GM10847 (cell line): ENCODE measurements around the gene LCP2.

ENCODE experiments used
- POLR2A ChIP-seq: IDR thresholded peaks from 2 replicates; pipeline ENCODE4 v1.6.1; 2011; ENCODE audit not compliant: insufficient read length; ENCODE audit errors: extremely low read depth

LCP2 gene

GRCh38 chr5:170297589-170298462 is at the start of gene LCP2:
Gene LCP2 (minus strand): TSS chr5:170297777. CDS start chr5:170297611, 166 bp downstream.
- TF ChIP-seq POLR2A: no peak

DNA sequence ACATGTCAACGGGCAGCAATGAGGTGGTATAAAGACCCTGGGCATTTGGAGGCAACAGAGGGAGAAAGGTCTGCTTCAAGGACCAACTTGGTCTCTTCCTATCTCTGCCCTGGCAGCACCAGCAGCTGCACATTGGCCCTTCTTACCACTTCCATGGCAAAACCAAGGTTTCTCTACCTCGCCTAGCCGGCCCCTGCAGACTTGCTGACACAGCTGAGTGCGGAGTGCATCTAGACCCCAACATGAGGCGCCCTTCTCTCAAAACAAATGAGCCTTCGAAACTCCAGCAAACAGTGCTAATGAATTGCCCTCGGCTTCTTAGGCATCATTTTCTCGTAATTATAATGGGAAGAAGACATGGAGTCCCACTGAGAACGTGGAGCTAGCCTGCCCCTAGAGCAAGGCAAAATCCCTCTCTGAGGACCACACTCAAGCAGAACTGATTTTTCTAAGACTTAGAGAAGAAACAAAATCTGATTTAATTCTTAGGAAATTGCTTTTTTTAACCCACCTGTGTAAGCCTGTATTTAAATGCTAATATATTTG is 49.5 kb upstream of the LCP2 start:
- TF ChIP-seq POLR2A: no peak

DNA sequence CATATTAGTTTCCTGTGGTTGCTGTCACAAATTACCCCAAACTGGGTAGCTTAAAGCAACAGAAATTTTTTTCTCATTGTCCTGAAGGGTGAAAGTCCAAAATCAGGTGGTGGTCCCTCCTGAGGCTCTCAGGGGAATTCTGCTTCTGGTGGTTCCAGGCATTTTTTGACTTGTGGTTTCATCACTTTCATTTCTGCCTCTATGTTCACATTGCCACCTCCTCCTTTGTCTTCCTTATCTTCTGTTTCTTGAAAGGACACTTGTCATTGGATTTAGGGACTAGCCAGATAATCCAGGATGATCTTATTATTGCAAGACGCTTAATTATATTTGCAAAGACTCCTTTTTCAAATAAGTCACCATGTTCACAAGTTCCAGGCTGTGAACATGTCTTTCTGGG is 48.4 kb upstream of the LCP2 start:
- no peak for TF ChIP-seq POLR2A

DNA sequence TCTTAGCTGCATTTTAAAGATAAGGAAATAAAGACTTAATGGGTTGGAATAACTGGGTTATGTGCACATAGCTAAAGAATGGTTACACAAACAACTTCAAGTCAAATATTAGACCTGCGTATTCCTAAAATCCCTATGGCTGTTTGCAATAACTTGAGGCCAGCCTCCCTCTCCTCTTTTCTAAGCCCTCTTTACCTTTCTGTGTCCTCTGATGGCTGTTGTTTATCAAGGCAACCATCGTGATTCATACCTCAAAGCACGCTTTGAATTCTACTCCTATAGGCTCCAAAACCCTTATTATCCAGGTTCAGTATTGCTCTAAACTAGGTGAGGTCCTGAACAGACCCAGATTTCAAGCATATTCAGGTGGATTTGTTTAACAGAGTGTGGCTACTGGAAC is 45.6 kb upstream of the LCP2 start:
- TF ChIP-seq POLR2A: no peak

- TF ChIP-seq POLR2A: no peak
Measured at GRCh38 chr5:170342153-170342725, 44.7 kb upstream of the LCP2 start.

DNA sequence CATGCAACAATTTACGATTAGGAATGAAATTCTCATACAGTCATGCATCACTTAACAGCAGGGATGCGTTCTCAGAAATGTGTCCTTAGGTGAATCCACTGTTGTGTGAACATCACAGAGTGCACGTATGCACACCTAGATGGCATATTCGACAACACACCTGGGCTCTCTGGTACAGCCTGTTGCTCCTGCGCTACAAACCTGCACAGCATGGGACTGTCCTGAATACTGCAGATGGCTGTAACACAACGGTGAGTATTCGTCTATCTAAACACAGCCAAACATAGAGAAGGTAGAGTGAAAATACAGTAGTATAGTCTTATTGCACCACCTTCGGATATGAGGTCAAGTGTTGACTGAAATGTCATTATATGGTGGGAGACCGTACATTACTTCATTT is 44.0 kb upstream of the LCP2 start:
- no peak for TF ChIP-seq POLR2A

DNA sequence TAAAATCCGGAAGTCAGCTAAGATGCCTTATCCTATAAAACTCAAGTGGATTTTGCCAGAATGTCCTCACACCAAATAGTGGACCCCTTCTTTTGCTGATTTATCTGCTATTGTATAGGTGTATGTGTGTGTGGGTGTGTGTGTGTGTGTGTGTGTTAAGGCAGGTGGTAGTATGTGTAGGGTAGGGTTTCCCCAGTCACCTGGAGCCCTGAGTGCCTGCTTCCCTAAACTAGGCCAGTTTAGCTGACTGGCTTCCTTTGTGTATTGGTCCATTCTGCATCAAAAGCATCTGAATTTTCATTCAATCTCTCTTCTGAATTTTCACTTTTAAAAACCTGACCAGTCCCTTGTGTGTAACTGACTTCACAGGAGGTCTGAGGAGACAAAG is 42.2 kb upstream of the LCP2 start:
- no peak for TF ChIP-seq POLR2A

DNA sequence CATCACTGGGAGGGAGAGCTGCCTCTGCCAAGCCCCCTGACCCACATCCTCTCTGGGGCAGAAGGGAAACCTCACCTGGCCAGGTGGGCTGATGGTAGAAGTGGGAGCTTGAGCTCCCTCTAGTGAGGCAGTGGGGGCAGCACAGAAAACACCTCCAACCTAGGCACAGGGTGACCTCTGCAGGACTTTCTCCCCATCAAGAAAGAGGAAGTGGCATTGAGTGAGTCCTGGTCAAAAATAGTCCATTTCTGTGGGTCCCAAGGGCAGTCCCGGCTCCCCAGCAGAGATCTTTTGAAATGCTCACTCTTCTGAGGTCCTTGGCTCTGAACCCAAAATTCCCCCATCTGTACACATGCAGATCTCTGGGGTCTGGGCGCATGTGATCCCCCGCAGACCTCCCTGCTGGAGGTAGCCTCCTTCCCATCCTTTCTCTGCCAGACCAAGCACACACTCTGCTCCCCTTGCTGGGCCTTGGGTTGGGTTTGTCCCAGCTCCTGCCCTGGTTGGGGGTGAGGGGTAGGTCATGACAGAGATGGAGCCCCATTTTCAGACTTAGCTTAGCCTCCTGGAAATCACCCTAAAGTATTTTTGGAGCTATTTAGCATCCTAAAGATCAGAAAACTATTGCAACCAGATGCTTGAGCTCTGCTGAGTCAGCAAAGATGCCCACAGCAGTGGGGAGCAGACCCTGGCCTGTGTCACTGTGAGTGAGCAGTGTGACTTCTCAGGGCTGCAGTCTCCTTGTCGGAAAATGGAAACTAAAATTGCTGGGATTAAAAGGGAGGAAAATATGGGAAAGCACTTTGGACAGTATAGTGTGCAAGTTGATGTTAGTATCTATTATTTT is 41.6 kb upstream of the LCP2 start:
- no peak for TF ChIP-seq POLR2A

DNA sequence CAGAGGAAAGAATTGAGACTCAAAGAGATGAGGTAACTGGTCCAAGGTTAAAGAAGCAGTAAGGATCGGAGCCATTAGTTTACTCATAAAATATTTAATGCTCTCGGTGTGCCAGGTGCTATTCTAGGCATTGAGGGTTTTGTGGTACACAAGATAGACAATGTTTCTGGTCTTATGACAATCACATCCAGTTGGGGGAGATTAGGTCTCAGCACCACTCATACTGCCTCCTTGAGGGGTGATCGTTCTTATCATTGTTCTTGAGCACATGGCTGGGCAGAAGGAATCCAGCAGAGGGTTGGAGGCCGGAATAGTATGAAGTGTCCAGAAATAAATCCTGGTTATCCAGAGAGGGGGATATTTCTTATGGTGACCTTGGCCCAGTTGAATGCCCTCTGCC is 40.7 kb upstream of the LCP2 start:
- TF ChIP-seq POLR2A: no peak

- no peak for TF ChIP-seq POLR2A
Measured at GRCh38 chr5:170337045-170337733, 39.6 kb upstream of the LCP2 start.

GRCh38 chr5:170336065-170336464 is 38.5 kb upstream of the LCP2 start:
- TF ChIP-seq POLR2A: no peak

DNA sequence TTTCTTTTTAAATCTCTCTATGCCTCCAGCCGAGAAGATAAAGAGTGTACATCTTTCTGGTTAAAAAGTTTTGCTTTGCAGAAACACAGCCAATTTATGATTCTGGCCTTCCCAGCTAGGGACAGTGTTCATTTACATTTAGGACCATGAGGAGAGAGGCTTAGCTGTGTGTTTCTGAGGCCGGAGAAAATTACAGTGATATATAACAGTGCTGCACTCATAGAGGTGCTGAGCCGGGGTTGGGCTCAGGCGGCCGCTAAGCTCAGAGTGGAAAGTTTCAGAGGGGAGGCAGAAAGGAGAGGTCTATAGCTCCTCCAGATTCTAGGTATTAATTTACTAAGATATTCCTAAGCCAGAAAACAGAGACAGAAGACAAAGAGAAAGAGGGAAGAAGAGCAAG is 37.0 kb upstream of the LCP2 start:
- no peak for TF ChIP-seq POLR2A

GRCh38 chr5:170333161-170333910 is 35.8 kb upstream of the LCP2 start:
- no peak for TF ChIP-seq POLR2A

- TF ChIP-seq POLR2A: no peak
Measured at GRCh38 chr5:170332058-170332457, 34.5 kb upstream of the LCP2 start.
